ENCODE results near the gene SNX9.

Gene SNX9

DNA sequence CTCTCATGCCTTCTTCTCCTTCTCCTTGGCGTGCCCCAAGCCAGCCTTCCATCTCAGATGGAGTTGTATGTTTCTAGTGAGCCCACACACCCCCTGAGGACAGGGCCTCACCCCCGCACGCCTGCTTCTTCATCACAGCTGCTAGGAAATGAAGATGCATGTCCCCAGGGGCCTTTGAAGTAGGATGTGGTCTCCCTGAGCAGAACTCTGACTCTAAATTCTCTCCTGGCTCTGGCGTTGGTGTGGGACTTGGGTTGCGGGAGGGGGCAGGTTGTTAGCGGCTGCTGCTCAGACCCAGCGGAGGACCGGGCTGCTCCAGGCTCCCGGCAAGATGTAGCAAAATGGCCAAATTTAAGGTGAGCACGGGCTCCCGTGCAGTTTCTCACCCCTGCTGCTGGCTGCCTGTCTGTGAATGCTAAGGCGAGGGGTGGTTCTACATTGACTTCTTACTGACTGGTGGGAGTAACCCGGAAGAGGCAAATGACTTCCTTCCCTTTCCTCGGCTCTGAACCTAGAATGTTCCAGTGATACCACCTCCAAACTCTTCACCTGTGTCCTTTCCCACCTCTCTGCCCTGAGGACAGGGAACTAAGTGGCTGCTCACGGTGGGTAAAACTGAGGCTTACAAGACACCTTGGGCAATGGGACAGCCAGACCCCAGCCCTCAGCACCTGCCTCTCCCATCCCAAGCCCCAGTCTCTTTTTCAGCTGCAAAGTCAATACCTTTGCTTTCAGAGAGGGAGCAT is 167.4 kb downstream of the SNX9 start:
- DNase-seq (ENCODE audit: low read depth in 2 of 2, low spot score in 1 of 2) = no peak

- DNase-seq (ENCODE audit: low read depth in 2 of 2, low spot score in 1 of 2) = no peak
These were observed 168.0 kb downstream of the SNX9 start for GRCh38 chr6:157991067-157991432.

- no peak for DNase-seq (ENCODE audit: low read depth in 2 of 2, low spot score in 1 of 2)
These were observed 170.0 kb downstream of the SNX9 start for GRCh38 chr6:157993076-157993475.

- no peak for DNase-seq (ENCODE audit: low read depth in 2 of 2, low spot score in 1 of 2)
These were observed 171.2 kb downstream of the SNX9 start for GRCh38 chr6:157994125-157994795.

Measured in stimulated activated CD8-positive, alpha-beta memory T cell treated with anti-CD3 and anti-CD28 coated beads, Interleukin-4, amount 100 ng/mL, for 4 hours (primary cell).